Upper lobe of right lung (tissue), 1 donor: Measurements from ENCODE around the gene IGF2BP1. TPM values are rescaled to one million over a fixed set of nuclear protein-coding genes. Genes with fewer than 3 reads are reported as not detected.

Experiments
- ATAC-seq: fragments of 200-7000 bp; cut with Tn5 transposase; one replicate; pipeline ENCODE4 v1.9.1; 2020; ENCODE audit warnings: mild to moderate bottlenecking, moderate library complexity
- DNase-seq: peaks from one replicate; pipeline ENCODE4 v3.0.0-alpha.2; 2020
- H3K27ac ChIP-seq: fragments of 200-600 bp; one replicate; pipeline ENCODE4 v1.8.0; 2022
- H3K27me3 ChIP-seq: fragments of 200-600 bp; one replicate; pipeline ENCODE4 v1.8.0; 2022; ENCODE audit warnings: mild to moderate bottlenecking
- H3K36me3 ChIP-seq: fragments of 200-600 bp; one replicate; pipeline ENCODE4 v1.8.0; 2022
- H3K4me1 ChIP-seq: fragments of 200-600 bp; one replicate; pipeline ENCODE4 v1.8.0; 2022
- H3K4me3 ChIP-seq: fragments of 200-600 bp; one replicate; pipeline ENCODE4 v1.8.0; 2022; ENCODE audit warnings: mild to moderate bottlenecking
- H3K9me3 ChIP-seq: fragments of 200-600 bp; one replicate; pipeline ENCODE4 v1.8.0; 2022
- intact Hi-C: fragments of 100-400 bp; cut with DNase I; formaldehyde crosslinking; loops from one replicate; pipeline ENCODE4 v1.11.0; 2022
- total RNA-seq: library from RNA; stranded (reverse); fragmentation: NEBNext Ultra II Directional; extraction: Animal tissue kit (Norgen Biotek cat#: 25700); gene quantifications from one replicate; pipeline ENCODE4 v1.2.1, GENCODE V29; 2021
- TF ChIP-seq, protein P1 (sequence below): fragments of 200-600 bp; IDR thresholded peaks from one replicate; pipeline ENCODE4 v1.8.0; 2022; ENCODE audit warnings: antibody characterized with exemption
- donor health status: DM: no; HTN: yes; CAD: no; lungs with severe emphysema.

The IGF2BP1 gene
- total RNA-seq, 1 donor from 2014 or later = not detected

GRCh38 chr17:49013311-49014213 lies 16.4 kb downstream of the IGF2BP1 start:
- Histone ChIP-seq H3K4me1 (no peaks in the 10 kb centered on the region), H3K27me3 (peaks cover 92% of the 10 kb centered on the region), H3K27ac (no peak overlapping the region), H3K36me3 (no peaks in the 10 kb centered on the region), H3K4me3 (no peak overlapping the region), H3K9me3 (no peaks in the 10 kb centered on the region)
- ATAC-seq (peak; percentile 8), DNase-seq (no peak)
- TF ChIP-seq, protein P1, sequence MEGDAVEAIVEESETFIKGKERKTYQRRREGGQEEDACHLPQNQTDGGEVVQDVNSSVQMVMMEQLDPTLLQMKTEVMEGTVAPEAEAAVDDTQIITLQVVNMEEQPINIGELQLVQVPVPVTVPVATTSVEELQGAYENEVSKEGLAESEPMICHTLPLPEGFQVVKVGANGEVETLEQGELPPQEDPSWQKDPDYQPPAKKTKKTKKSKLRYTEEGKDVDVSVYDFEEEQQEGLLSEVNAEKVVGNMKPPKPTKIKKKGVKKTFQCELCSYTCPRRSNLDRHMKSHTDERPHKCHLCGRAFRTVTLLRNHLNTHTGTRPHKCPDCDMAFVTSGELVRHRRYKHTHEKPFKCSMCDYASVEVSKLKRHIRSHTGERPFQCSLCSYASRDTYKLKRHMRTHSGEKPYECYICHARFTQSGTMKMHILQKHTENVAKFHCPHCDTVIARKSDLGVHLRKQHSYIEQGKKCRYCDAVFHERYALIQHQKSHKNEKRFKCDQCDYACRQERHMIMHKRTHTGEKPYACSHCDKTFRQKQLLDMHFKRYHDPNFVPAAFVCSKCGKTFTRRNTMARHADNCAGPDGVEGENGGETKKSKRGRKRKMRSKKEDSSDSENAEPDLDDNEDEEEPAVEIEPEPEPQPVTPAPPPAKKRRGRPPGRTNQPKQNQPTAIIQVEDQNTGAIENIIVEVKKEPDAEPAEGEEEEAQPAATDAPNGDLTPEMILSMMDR = no peak
- intact Hi-C loops = no loop called here

- H3K36me3 ChIP-seq = no peaks in the 10 kb centered on the region
- DNase-seq (no peak), ATAC-seq (no peak)
- H3K27ac ChIP-seq = no peak overlapping the region
- TF ChIP-seq, protein P1 = no peak
- no peaks in the 10 kb centered on the region for H3K4me1 ChIP-seq
- H3K27me3 ChIP-seq = peaks cover 79% of the 10 kb centered on the region
- H3K4me3 ChIP-seq = no peak overlapping the region
- H3K9me3 ChIP-seq = no peaks in the 10 kb centered on the region
- intact Hi-C loops = no loop called here
Measured at GRCh38 chr17:49015179-49015923, 18.2 kb downstream of the IGF2BP1 start.

GRCh38 chr17:49015924-49016774 lies 19.0 kb downstream of the IGF2BP1 start:
- DNase-seq (no peak), ATAC-seq (no peak)
- Histone ChIP-seq H3K27ac (no peak overlapping the region), H3K4me3 (no peak overlapping the region), H3K27me3 (peaks cover 71% of the 10 kb centered on the region), H3K9me3 (no peaks in the 10 kb centered on the region), H3K4me1 (no peaks in the 10 kb centered on the region), H3K36me3 (no peaks in the 10 kb centered on the region)
- intact Hi-C loops = no loop called here
- TF ChIP-seq, protein P1 = no peak

- intact Hi-C loops = no loop called here
- no peaks in the 10 kb centered on the region for H3K9me3 ChIP-seq
- ATAC-seq (peak; percentile 31), DNase-seq (peak; percentile 69)
- H3K4me3 ChIP-seq = no peak overlapping the region
- no peaks in the 10 kb centered on the region for H3K36me3 ChIP-seq
- peaks cover 65% of the 10 kb centered on the region for H3K27me3 ChIP-seq
- no peak overlapping the region for H3K27ac ChIP-seq
- no peaks in the 10 kb centered on the region for H3K4me1 ChIP-seq
- TF ChIP-seq, protein P1 = no peak
Measured at GRCh38 chr17:49016775-49017463, 19.7 kb downstream of the IGF2BP1 start.

GRCh38 chr17:49018116-49018612 lies 21.0 kb downstream of the IGF2BP1 start:
- no peaks in the 10 kb centered on the region for H3K9me3 ChIP-seq
- intact Hi-C loops = no loop called here
- no peaks in the 10 kb centered on the region for H3K4me1 ChIP-seq
- TF ChIP-seq, protein P1 = no peak
- no peak for ATAC-seq
- peaks cover 54% of the 10 kb centered on the region for H3K27me3 ChIP-seq
- H3K4me3 ChIP-seq = no peak overlapping the region
- H3K27ac ChIP-seq = no peak overlapping the region
- DNase-seq = no peak
- H3K36me3 ChIP-seq = no peaks in the 10 kb centered on the region
